Mesendoderm (in vitro differentiated cells): Measurements from ENCODE around the gene NEK10.

Experiments used
- DNase-seq: peaks from one replicate; pipeline ENCODE4 v3.0.0; 2013
- H2AK5ac ChIP-seq: 2 replicates; pipeline ENCODE4 v1.6.1; 2013; ENCODE audit warnings: low read length, inconsistent platforms
- H2BK120ac ChIP-seq: 2 replicates; pipeline ENCODE4 v1.6.1; 2013; ENCODE audit warnings: low read depth, mild to moderate bottlenecking, low read length, moderate library complexity, mixed read lengths
- H2BK15ac ChIP-seq: replicated peaks from 2 replicates; pipeline ENCODE4 v1.6.1; 2013; ENCODE audit warnings: low read depth, mild to moderate bottlenecking, moderate library complexity
- H2BK5ac ChIP-seq: 2 replicates; pipeline ENCODE4 v1.6.1; 2013; ENCODE audit warnings: low read length, inconsistent platforms
- H3K18ac ChIP-seq: 2 replicates; pipeline ENCODE4 v1.6.1; 2013; ENCODE audit warnings: mild to moderate bottlenecking, low read length, mixed read lengths
- H3K23ac ChIP-seq: one replicate; pipeline ENCODE4 v1.6.1; 2013; ENCODE audit warnings: low read length
- H3K27ac ChIP-seq: 2 replicates; pipeline ENCODE4 v1.5.1; 2013; ENCODE audit warnings: low read depth, mild to moderate bottlenecking, inconsistent platforms, low read length, moderate library complexity
- H3K27me3 ChIP-seq: 2 replicates; pipeline ENCODE4 v1.6.1; 2013; ENCODE audit warnings: low read length, control low read depth, mild to moderate bottlenecking, inconsistent platforms; ENCODE audit not compliant: insufficient read depth, poor library complexity
- H3K36me3 ChIP-seq: 2 replicates; pipeline ENCODE4 v1.6.1; 2013; ENCODE audit warnings: low read length, inconsistent platforms; ENCODE audit not compliant: control insufficient read depth, insufficient read depth
- H3K4ac ChIP-seq: one replicate; pipeline ENCODE4 v1.6.1; 2013; ENCODE audit warnings: low read depth, mild to moderate bottlenecking, low read length, moderate library complexity
- H3K4me1 ChIP-seq: 2 replicates; pipeline ENCODE4 v1.6.1; 2013; ENCODE audit warnings: low read depth, low read length, inconsistent platforms; ENCODE audit not compliant: control insufficient read depth
- H3K4me2 ChIP-seq: 2 replicates; pipeline ENCODE4 v1.6.1; 2013; ENCODE audit warnings: low read length
- H3K4me3 ChIP-seq: 2 replicates; pipeline ENCODE4 v1.5.1; 2013; ENCODE audit warnings: mild to moderate bottlenecking, low read length
- H3K56ac ChIP-seq: one replicate; pipeline ENCODE4 v1.6.1; 2013; ENCODE audit warnings: low read length
- H3K79me1 ChIP-seq: 2 replicates; pipeline ENCODE4 v1.6.1; 2013; ENCODE audit warnings: low read length, inconsistent platforms
- H3K79me2 ChIP-seq: 2 replicates; pipeline ENCODE4 v1.6.1; 2013; ENCODE audit warnings: mild to moderate bottlenecking, low read length; ENCODE audit not compliant: control insufficient read depth, insufficient read depth
- H3K9ac ChIP-seq: 2 replicates; pipeline ENCODE4 v1.6.1; 2013; ENCODE audit warnings: low read length, inconsistent platforms
- H4K5ac ChIP-seq: one replicate; pipeline ENCODE4 v1.6.1; 2013; ENCODE audit warnings: low read length
- H4K8ac ChIP-seq: one replicate; pipeline ENCODE4 v1.6.1; 2013; ENCODE audit warnings: low read depth, mild to moderate bottlenecking, control low read depth, low read length, moderate library complexity
- WGBS: extraction: QIAGEN DNeasy Blood & Tissue Kit; methylation state at CpG from one replicate; pipeline ENCODE4 v1.1.7; 2013; ENCODE audit warnings: low lambda C conversion rate, missing lambda C conversion rate; ENCODE audit not compliant: insufficient coverage; ENCODE audit errors: extremely low coverage; 5-methylcytosine and 5-hydroxymethylcytosine counted together

NEK10 gene

DNA sequence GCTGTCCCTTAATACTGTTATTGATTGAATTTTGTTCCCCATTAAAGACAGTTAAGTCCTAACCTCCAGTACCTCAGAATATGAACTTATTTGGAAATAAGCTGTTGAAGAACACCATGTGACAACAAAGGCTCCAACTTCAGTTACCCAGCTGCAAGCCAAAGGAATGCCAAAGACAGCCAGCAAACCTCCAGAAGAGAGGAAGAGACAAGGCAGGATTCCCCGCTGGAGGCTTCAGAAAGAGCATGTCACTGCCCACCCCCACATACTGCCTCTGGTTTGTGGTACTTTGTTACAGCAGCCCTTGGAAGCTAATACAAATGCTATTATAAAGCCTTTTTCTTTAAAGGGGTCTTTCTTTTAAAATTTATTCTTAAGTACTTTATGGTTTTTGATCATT lies 18.4 kb upstream of the NEK10 start:
- H3K4me2 ChIP-seq, result no peak overlapping the region
- H2BK120ac ChIP-seq, result no peak overlapping the region
- no peaks in the 10 kb centered on the region for H3K27me3 ChIP-seq
- no peak overlapping the region for H2AK5ac ChIP-seq
- no peak overlapping the region for H4K8ac ChIP-seq
- DNase-seq, result peak; percentile 48
- H3K4me1 ChIP-seq, result no peaks in the 10 kb centered on the region
- no peak overlapping the region for H3K9ac ChIP-seq
- no peaks in the 10 kb centered on the region for H3K36me3 ChIP-seq
- no peaks in the 10 kb centered on the region for H3K79me1 ChIP-seq
- no peak overlapping the region for H3K23ac ChIP-seq
- H3K4me3 ChIP-seq, result no peak overlapping the region
- no CpG with 5 or more reads among the region's 1 CpG for WGBS
- H3K4ac ChIP-seq, result no peak overlapping the region
- H2BK5ac ChIP-seq, result no peak overlapping the region
- no peak overlapping the region for H2BK15ac ChIP-seq
- no peaks in the 10 kb centered on the region for H3K79me2 ChIP-seq
- no peak overlapping the region for H3K18ac ChIP-seq
- no peak overlapping the region for H3K56ac ChIP-seq
- no peak overlapping the region for H3K27ac ChIP-seq
- no peak overlapping the region for H4K5ac ChIP-seq

- Histone ChIP-seq H2BK5ac (no peak overlapping the region), H2BK120ac (no peak overlapping the region), H2AK5ac (no peak overlapping the region), H3K79me1 (no peaks in the 10 kb centered on the region), H3K4ac (no peak overlapping the region), H3K27me3 (no peaks in the 10 kb centered on the region), H4K8ac (no peak overlapping the region), H3K56ac (no peak overlapping the region), H3K23ac (no peak overlapping the region), H3K4me2 (no peak overlapping the region), H3K4me1 (no peaks in the 10 kb centered on the region), H3K27ac (no peak overlapping the region), H3K79me2 (no peaks in the 10 kb centered on the region), H3K9ac (no peak overlapping the region), H3K36me3 (no peaks in the 10 kb centered on the region), H3K18ac (no peak overlapping the region), H3K4me3 (no peak overlapping the region), H2BK15ac (no peak overlapping the region), H4K5ac (no peak overlapping the region)
- no peak for DNase-seq
Measured at GRCh38 chr3:27385504-27385903, 16.3 kb upstream of the NEK10 start.

DNA sequence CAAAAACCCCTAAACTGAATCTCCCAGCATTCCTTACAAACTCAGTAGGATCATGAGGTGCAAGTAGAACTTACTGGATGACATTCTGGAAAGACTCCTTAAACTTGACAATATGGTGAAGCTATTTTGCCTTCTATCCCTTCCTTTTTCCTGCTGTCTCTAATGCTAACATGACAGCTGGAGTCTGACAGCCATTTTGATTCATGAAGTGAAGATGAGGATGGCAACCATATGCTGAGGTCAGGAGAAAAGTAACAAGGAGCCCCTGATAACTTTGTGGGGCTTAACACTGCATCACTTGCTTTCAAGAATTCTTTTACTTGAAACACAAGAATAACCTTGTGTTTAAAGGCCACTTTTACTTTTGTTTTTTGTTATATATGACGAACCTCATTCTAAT lies 15.0 kb upstream of the NEK10 start:
- H3K36me3 ChIP-seq, result no peaks in the 10 kb centered on the region
- WGBS, result no CpG with 5 or more reads among the region's 1 CpG

GRCh38 chr3:27380433-27381357 lies 11.5 kb upstream of the NEK10 start:
- Histone ChIP-seq H3K4me1 (no peaks in the 10 kb centered on the region), H4K8ac (no peak overlapping the region), H3K4ac (no peak overlapping the region), H2BK15ac (no peak overlapping the region), H3K79me1 (no peaks in the 10 kb centered on the region), H3K27me3 (no peaks in the 10 kb centered on the region), H2BK5ac (no peak overlapping the region), H2BK120ac (no peak overlapping the region), H3K27ac (no peak overlapping the region), H3K9ac (no peak overlapping the region), H3K4me2 (no peak overlapping the region), H3K56ac (no peak overlapping the region), H2AK5ac (no peak overlapping the region), H3K23ac (no peak overlapping the region), H3K18ac (no peak overlapping the region), H3K4me3 (no peak overlapping the region), H3K36me3 (no peaks in the 10 kb centered on the region), H3K79me2 (no peaks in the 10 kb centered on the region), H4K5ac (no peak overlapping the region)
- no CpG with 5 or more reads among the region's 3 CpGs for WGBS
- no peak for DNase-seq

More for the DNA sequence above, 15.0 kb upstream of the NEK10 start:
- Histone ChIP-seq H3K4me1 (no peaks in the 10 kb centered on the region), H2BK120ac (no peak overlapping the region), H3K4me2 (no peak overlapping the region), H2AK5ac (no peak overlapping the region), H3K4ac (no peak overlapping the region), H3K56ac (no peak overlapping the region), H3K23ac (no peak overlapping the region), H4K5ac (no peak overlapping the region), H3K4me3 (no peak overlapping the region), H3K27ac (no peak overlapping the region), H3K79me2 (no peaks in the 10 kb centered on the region), H3K27me3 (no peaks in the 10 kb centered on the region), H4K8ac (no peak overlapping the region), H3K9ac (no peak overlapping the region), H3K18ac (no peak overlapping the region), H2BK5ac (no peak overlapping the region), H2BK15ac (no peak overlapping the region), H3K79me1 (no peaks in the 10 kb centered on the region)
- no peak for DNase-seq

- no peaks in the 10 kb centered on the region for H3K27me3 ChIP-seq
- H3K18ac ChIP-seq, result no peak overlapping the region
- no peak for DNase-seq
- H3K9ac ChIP-seq, result no peak overlapping the region
- no peaks in the 10 kb centered on the region for H3K79me1 ChIP-seq
- no peak overlapping the region for H2BK15ac ChIP-seq
- no peak overlapping the region for H3K4ac ChIP-seq
- no peak overlapping the region for H4K8ac ChIP-seq
- no peaks in the 10 kb centered on the region for H3K79me2 ChIP-seq
- no peak overlapping the region for H3K23ac ChIP-seq
- no peak overlapping the region for H2BK120ac ChIP-seq
- no peak overlapping the region for H3K4me2 ChIP-seq
- no peak overlapping the region for H2AK5ac ChIP-seq
- no peaks in the 10 kb centered on the region for H3K4me1 ChIP-seq
- no peak overlapping the region for H4K5ac ChIP-seq
- H3K36me3 ChIP-seq, result no peaks in the 10 kb centered on the region
- H3K27ac ChIP-seq, result no peak overlapping the region
- no peak overlapping the region for H2BK5ac ChIP-seq
- H3K56ac ChIP-seq, result no peak overlapping the region
- H3K4me3 ChIP-seq, result no peak overlapping the region
Measured at GRCh38 chr3:27378331-27378730, 9.1 kb upstream of the NEK10 start.
